ENCODE results near the gene GHR.
A peak's percentile ranks its signal among the peaks of the same experiment; 100 is the strongest.

The GHR gene

DNA sequence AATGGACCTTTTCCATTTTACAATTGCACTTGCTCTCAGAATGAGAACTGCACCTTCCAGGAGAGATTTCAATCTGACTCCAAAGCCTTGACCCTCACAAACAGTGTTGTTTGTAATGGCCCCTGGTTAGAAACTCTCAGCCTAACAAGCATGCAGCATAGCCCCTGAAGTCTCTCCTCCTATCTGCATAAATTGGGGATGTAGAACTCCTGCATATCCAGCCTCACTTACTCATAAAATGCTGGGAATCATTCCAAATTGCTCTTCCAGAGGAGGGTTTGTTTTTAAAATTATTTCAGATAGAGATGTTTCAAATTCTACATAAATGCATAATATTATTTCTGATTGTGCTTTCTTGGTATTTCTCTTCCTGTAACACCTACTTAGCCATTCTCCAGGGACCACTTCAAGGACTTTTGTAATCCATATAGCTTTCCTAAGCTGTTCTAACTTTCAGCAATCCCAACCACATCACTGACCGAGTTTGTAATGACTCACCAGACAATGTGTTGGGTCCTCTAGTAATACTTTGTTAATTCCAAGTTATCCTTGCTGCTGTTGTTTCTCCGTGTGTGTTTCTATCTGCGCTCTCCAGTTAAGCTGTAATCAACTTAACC, 189.6 kb downstream of the GHR start:
- no peaks in the 10 kb centered on the region for H3K9me3 ChIP-seq (ENCODE audit: low read depth, low read length)
- H3K4me3 ChIP-seq: peak overlapping the region; percentile 10; the same call in 1 of the 2 replicates
- 0 out of 2 replicates have a peak overlapping the region, but pooled peaks have one; percentile 22 for H3K27ac ChIP-seq
- no peak overlapping the region for H3K9ac ChIP-seq (ENCODE audit: insufficient read length)
- H3K36me3 ChIP-seq (ENCODE audit: insufficient read depth, low read length): no peaks in the 10 kb centered on the region
- DNase-seq (ENCODE audit: low read depth, low spot score): peak; percentile 47
- no peak for TF ChIP-seq POLR2AphosphoS5 (IDR thresholded peaks at IDR 0.05; ENCODE audit: borderline replicate concordance, low read depth, low read length)
- no peak for TF ChIP-seq FOXP2 (optimal IDR thresholded peaks at IDR 0.05; ENCODE audit: control extremely low read depth, extremely low read length, insufficient read depth)

DNA sequence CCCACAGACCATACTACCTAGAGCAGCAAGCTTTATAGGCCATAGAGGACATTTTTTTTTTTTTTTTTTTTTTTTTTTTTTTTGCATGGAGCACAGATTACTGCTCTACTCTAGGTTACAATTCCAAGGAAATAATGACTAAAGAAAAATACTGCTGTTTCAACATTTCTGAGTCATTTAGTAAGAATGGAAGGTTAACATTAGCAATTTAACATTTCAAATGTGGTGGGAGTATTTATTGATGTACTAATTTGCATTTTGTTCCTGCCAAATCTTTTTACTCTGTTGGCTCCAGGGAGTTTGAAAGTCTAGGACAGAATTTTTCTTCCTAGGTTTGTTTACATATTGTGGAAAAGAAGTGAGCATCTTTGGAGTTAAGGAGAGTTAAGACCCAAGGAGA, 191.3 kb downstream of the GHR start:
- Histone ChIP-seq H3K9me3 (ENCODE audit: low read depth, low read length) (no peaks in the 10 kb centered on the region), H3K27ac (no peak overlapping the region), H3K9ac (ENCODE audit: insufficient read length) (no peak overlapping the region), H3K4me3 (no peak overlapping the region), H3K36me3 (ENCODE audit: insufficient read depth, low read length) (no peaks in the 10 kb centered on the region)
- no peak for TF ChIP-seq EZH2 (IDR thresholded peaks at IDR 0.05)
- DNase-seq (ENCODE audit: low read depth, low spot score): no peak

- no peak overlapping the region for H3K9ac ChIP-seq (ENCODE audit: insufficient read length)
- no peaks in the 10 kb centered on the region for H3K36me3 ChIP-seq (ENCODE audit: insufficient read depth, low read length)
- H3K4me3 ChIP-seq: no peak overlapping the region
- TF ChIP-seq EZH2 (IDR thresholded peaks at IDR 0.05) (no peak), POLR2AphosphoS5 (IDR thresholded peaks at IDR 0.05; ENCODE audit: borderline replicate concordance, low read depth, low read length) (no peak), FOXP2 (optimal IDR thresholded peaks at IDR 0.05; ENCODE audit: control extremely low read depth, extremely low read length, insufficient read depth) (no peak)
- peak overlapping the region; percentile 81; the same call in 1 of the 2 replicates for H3K27ac ChIP-seq
- H3K9me3 ChIP-seq (ENCODE audit: low read depth, low read length): no peaks in the 10 kb centered on the region
- DNase-seq (ENCODE audit: low read depth, low spot score): no peak
Measured at GRCh38 chr5:42620579-42621216, 197.5 kb downstream of the GHR start.

DNA sequence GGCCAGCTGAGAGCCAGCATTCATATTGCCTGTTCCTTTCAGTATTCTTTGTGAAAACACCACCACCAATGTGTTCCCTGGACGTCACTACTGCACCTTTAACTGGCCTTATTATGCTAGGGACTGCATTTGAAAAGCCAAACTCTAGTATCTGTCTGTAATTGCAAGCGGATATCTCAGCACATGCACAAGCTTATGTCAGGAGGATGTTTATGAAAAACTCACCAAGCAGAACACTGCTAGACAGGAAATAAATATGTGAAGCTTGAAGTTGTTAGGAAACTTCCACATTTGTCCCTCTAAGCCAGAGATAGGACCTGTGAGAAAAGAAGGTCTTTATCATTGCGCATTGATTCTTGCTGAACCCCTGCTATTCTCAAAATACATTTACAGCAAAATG, 198.0 kb downstream of the GHR start:
- peak overlapping the region; percentile 81 for H3K27ac ChIP-seq
- no peak for TF ChIP-seq EZH2 (IDR thresholded peaks at IDR 0.05)
- TF ChIP-seq POLR2AphosphoS5 (IDR thresholded peaks at IDR 0.05; ENCODE audit: borderline replicate concordance, low read depth, low read length): no peak
- TF ChIP-seq FOXP2 (optimal IDR thresholded peaks at IDR 0.05; ENCODE audit: control extremely low read depth, extremely low read length, insufficient read depth): no peak
- no peak overlapping the region for H3K9ac ChIP-seq (ENCODE audit: insufficient read length)
- no peak overlapping the region; the same call in 1 of the 2 replicates for H3K4me3 ChIP-seq
- no peaks in the 10 kb centered on the region for H3K36me3 ChIP-seq (ENCODE audit: insufficient read depth, low read length)
- DNase-seq (ENCODE audit: low read depth, low spot score): no peak
- H3K9me3 ChIP-seq (ENCODE audit: low read depth, low read length): no peaks in the 10 kb centered on the region

DNA sequence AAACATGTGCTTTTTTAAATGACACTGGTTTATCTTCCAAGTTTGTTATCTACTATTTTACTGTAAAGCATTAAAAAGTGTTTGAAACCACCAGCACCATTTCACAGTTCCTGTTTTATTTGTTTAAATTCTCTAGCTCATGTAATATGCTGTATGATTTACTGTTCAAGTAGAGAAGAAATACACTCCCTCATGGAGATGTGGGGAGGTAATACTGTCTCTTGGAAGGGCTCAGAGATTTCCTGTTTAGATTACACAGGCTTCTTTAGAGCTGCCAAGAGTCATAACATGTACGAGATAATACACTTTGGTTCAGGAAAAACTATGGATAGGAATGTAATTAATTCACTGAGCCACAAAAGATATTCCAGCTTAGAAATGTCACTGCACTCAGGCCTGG, 198.4 kb downstream of the GHR start:
- Histone ChIP-seq H3K4me3 (no peak overlapping the region; the same call in 1 of the 2 replicates), H3K36me3 (ENCODE audit: insufficient read depth, low read length) (no peaks in the 10 kb centered on the region), H3K9me3 (ENCODE audit: low read depth, low read length) (no peaks in the 10 kb centered on the region), H3K27ac (peak overlapping the region; percentile 81), H3K9ac (ENCODE audit: insufficient read length) (no peak overlapping the region)
- no peak for TF ChIP-seq POLR2AphosphoS5 (IDR thresholded peaks at IDR 0.05; ENCODE audit: borderline replicate concordance, low read depth, low read length)
- DNase-seq (ENCODE audit: low read depth, low spot score): peak; percentile 28

DNA sequence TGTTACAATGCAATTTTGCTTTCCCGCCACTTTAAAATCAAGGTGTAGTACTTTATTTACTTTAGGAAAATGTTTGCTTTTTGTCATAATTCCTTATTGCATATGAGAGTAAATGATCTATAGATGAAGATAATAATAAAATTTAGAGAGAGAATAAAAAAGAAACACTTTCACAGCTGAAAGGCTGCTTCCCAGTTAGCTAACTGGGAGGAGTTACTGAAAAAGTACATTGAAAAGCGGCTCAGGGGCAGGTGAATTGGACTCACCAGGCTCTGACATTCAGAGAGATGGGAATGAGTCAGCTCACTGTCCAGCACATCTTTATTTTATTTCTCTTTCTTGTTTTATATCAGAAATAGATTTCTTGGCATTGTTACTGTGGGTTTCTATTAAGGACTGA, 201.7 kb downstream of the GHR start:
- DNase-seq (ENCODE audit: low read depth, low spot score): no peak
- no peaks in the 10 kb centered on the region for H3K9me3 ChIP-seq (ENCODE audit: low read depth, low read length)
- H3K36me3 ChIP-seq (ENCODE audit: insufficient read depth, low read length): no peaks in the 10 kb centered on the region
- no peak overlapping the region for H3K4me3 ChIP-seq
- H3K27ac ChIP-seq: no peak overlapping the region
- H3K9ac ChIP-seq (ENCODE audit: insufficient read length): no peak overlapping the region
- TF ChIP-seq EZH2 (IDR thresholded peaks at IDR 0.05) (no peak), FOXP2 (optimal IDR thresholded peaks at IDR 0.05; ENCODE audit: control extremely low read depth, extremely low read length, insufficient read depth) (no peak), POLR2AphosphoS5 (IDR thresholded peaks at IDR 0.05; ENCODE audit: borderline replicate concordance, low read depth, low read length) (no peak)

GRCh38 chr5:42626462-42626861, 203.2 kb downstream of the GHR start:
- H3K9me3 ChIP-seq (ENCODE audit: low read depth, low read length): no peaks in the 10 kb centered on the region
- no peak for DNase-seq (ENCODE audit: low read depth, low spot score)
- no peak overlapping the region for H3K27ac ChIP-seq
- H3K9ac ChIP-seq (ENCODE audit: insufficient read length): no peak overlapping the region
- no peak overlapping the region for H3K4me3 ChIP-seq
- no peaks in the 10 kb centered on the region for H3K36me3 ChIP-seq (ENCODE audit: insufficient read depth, low read length)
- TF ChIP-seq FOXP2 (optimal IDR thresholded peaks at IDR 0.05; ENCODE audit: control extremely low read depth, extremely low read length, insufficient read depth) (no peak), POLR2AphosphoS5 (IDR thresholded peaks at IDR 0.05; ENCODE audit: borderline replicate concordance, low read depth, low read length) (no peak), EZH2 (IDR thresholded peaks at IDR 0.05) (no peak)

- Histone ChIP-seq H3K36me3 (ENCODE audit: insufficient read depth, low read length) (no peaks in the 10 kb centered on the region), H3K9ac (ENCODE audit: insufficient read length) (no peak overlapping the region)
- TF ChIP-seq POLR2AphosphoS5 (IDR thresholded peaks at IDR 0.05; ENCODE audit: borderline replicate concordance, low read depth, low read length): no peak
- TF ChIP-seq FOXP2 (optimal IDR thresholded peaks at IDR 0.05; ENCODE audit: control extremely low read depth, extremely low read length, insufficient read depth): no peak
- no peak for TF ChIP-seq EZH2 (IDR thresholded peaks at IDR 0.05)
Measured at GRCh38 chr5:42628821-42629220, 205.6 kb downstream of the GHR start.

DNA sequence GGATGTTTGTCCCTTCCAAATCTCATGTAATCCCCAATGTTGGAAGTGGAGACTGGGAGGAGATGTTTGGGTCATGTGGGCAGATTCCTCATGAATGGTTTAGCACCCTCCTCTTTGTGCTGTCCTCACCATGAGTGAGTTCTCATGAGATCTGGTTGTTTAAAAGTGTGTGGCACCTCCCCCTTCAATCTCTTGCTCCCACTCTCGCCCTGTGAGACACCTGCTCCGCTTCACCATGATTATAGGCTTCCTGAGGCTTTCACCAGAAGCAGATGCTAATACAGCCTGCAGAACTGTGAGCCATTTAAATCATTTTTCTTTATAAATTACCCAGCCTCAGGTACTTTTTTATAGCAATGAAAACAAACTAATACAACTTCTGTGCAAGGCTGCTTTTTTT, 206.0 kb downstream of the GHR start:
- TF ChIP-seq FOXP2 (optimal IDR thresholded peaks at IDR 0.05; ENCODE audit: control extremely low read depth, extremely low read length, insufficient read depth) (no peak), POLR2AphosphoS5 (IDR thresholded peaks at IDR 0.05; ENCODE audit: borderline replicate concordance, low read depth, low read length) (no peak), EZH2 (IDR thresholded peaks at IDR 0.05) (no peak)
- H3K27ac ChIP-seq: no peak overlapping the region
- H3K36me3 ChIP-seq (ENCODE audit: insufficient read depth, low read length): no peaks in the 10 kb centered on the region
- DNase-seq (ENCODE audit: low read depth, low spot score): no peak
- no peaks in the 10 kb centered on the region for H3K9me3 ChIP-seq (ENCODE audit: low read depth, low read length)
- H3K4me3 ChIP-seq: no peak overlapping the region
- no peak overlapping the region for H3K9ac ChIP-seq (ENCODE audit: insufficient read length)

More at GRCh38 chr5:42628821-42629220, 205.6 kb downstream of the GHR start:
- Histone ChIP-seq H3K4me3 (no peak overlapping the region), H3K27ac (no peak overlapping the region), H3K9me3 (ENCODE audit: low read depth, low read length) (no peaks in the 10 kb centered on the region)
- DNase-seq (ENCODE audit: low read depth, low spot score): no peak

Measured in SK-N-MC (cell line).